PFSK-1 (cell line): Measurements from ENCODE around the gene LIPC.

ENCODE experiments used
- FOXP2 ChIP-seq: optimal IDR thresholded peaks from 2 replicates; pipeline ENCODE3; 2011; ENCODE audit warnings: borderline replicate concordance, control low read depth, inconsistent platforms; ENCODE audit not compliant: insufficient read depth; ENCODE audit errors: extremely low read length, extremely low read depth
- POLR2AphosphoS5 ChIP-seq: IDR thresholded peaks from 2 replicates; pipeline ENCODE4 v1.6.1; 2012; ENCODE audit warnings: low read depth, mild to moderate bottlenecking, control low read depth, low read length, moderate library complexity
- REST ChIP-seq, 2 experiments: IDR thresholded peaks; 2 replicates each; pipeline versions ENCODE4 v1.6.1 to v1.8.0; 2011 to 2012; ENCODE audit warnings: low read depth in 2 of 2, low read length in 2 of 2, control low read depth in 1 of 2, inconsistent platforms in 1 of 2, mild to moderate bottlenecking in 1 of 2, moderate library complexity in 1 of 2; ENCODE audit not compliant: insufficient read depth in 1 of 2
- SIN3A ChIP-seq: IDR thresholded peaks from 2 replicates; pipeline ENCODE4 v1.6.1; 2012; ENCODE audit warnings: mild to moderate bottlenecking, low read length, moderate library complexity, borderline replicate concordance; ENCODE audit not compliant: insufficient read depth
- TAF1 ChIP-seq: IDR thresholded peaks from 2 replicates; pipeline ENCODE4 v1.6.1; 2012; ENCODE audit warnings: low read length, control low read depth, borderline replicate concordance; ENCODE audit not compliant: insufficient read depth

The LIPC gene

DNA sequence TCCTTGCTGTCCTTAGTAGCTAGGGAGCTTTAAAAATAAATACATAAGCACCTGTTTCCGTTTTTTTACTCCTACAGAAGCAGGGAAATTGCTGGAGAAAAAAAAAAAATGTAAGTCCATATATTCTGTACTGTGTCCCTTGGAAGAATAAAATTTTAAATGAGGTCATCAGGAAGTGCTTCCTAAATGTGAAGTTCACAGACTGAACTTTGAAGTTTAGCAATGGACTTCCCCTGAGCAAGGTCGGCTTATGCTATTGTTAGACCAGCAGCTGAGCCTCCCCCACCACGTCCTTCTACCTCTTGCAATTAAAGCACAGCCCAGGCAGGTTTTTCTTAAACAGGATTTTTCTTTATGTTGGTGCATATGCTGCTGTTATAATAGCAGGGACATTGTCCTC is 26.3 kb downstream of the LIPC start:
- TF ChIP-seq REST (IDR thresholded peaks at IDR 0.05; ENCODE audit: insufficient read depth in 1 of 2, low read depth in 2 of 2, low read length in 2 of 2) (no peak), FOXP2 (no peak), POLR2AphosphoS5 (no peak), TAF1 (no peak), SIN3A (no peak)

DNA sequence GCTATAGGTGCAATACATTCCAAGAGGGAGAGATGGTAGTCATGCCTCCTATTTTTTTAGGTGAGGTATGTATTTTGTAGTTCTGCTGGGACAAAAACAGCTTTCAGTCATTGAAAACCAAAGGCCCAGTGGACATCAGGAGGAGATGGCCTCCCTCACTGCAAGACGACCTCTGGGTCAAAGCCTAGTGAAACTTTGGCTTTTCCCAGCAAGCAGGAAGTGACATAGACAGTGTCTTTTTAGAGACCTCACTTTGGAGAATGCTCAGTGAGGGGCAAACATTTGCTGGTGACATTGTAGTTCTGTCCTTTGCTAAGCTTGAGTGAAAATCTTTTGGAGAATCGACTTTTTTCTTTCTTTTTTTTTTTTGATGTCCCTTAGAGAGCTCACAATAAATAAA is 27.3 kb downstream of the LIPC start:
- TF ChIP-seq SIN3A (no peak), FOXP2 (no peak), POLR2AphosphoS5 (no peak), TAF1 (no peak), REST (IDR thresholded peaks at IDR 0.05; ENCODE audit: insufficient read depth in 1 of 2, low read depth in 2 of 2, low read length in 2 of 2) (no peak)

- TF ChIP-seq REST (IDR thresholded peaks at IDR 0.05; ENCODE audit: insufficient read depth in 1 of 2, low read depth in 2 of 2, low read length in 2 of 2): no peak
- TF ChIP-seq TAF1: no peak
- TF ChIP-seq SIN3A: no peak
- no peak for TF ChIP-seq FOXP2
- TF ChIP-seq POLR2AphosphoS5: no peak
Measured at GRCh38 chr15:58459560-58459959, 27.8 kb downstream of the LIPC start.

DNA sequence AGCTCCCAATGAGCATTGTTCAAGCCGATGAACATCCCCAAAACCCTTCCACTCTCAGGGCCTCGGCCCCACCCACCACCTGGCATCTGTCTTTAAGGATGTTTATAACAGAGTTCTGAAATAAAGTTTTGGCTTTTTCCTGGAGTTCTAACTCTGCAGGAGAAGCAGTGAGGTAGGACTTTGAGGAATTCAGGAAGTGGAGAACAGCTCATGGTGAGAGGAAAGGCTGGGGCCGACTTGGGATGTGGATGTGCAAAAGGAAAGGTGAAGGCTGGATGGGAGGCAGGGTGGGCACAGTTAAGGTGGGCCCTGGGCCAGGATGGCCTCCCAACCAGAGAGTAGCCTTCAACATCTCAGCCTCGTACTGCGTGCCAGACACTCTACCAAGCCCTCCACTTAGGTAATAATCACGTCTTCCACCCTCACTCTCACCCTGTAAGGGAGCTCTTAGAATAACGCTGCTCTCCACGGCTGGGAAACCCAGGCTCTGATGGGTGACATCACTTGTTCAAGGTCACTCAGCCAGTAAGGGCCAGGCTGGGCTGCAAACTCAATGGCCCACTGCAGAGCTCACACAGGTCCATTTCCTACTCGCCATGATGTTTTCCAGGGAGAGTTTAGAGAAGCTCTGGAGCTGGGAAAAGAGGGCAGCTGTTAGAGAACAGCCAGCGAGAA is 28.5 kb downstream of the LIPC start:
- TF ChIP-seq POLR2AphosphoS5 (no peak), FOXP2 (no peak), TAF1 (no peak), REST (IDR thresholded peaks at IDR 0.05; ENCODE audit: insufficient read depth in 1 of 2, low read depth in 2 of 2, low read length in 2 of 2) (no peak), SIN3A (no peak)

- no peak for TF ChIP-seq TAF1
- TF ChIP-seq POLR2AphosphoS5: no peak
- no peak for TF ChIP-seq REST (IDR thresholded peaks at IDR 0.05; ENCODE audit: insufficient read depth in 1 of 2, low read depth in 2 of 2, low read length in 2 of 2)
- no peak for TF ChIP-seq SIN3A
- no peak for TF ChIP-seq FOXP2
Measured at GRCh38 chr15:58460872-58461271, 29.1 kb downstream of the LIPC start.
